ENCODE measurements around the gene JPH2.

Gene JPH2

GRCh38 chr20:44207126-44207723 lies 20.2 kb upstream of the JPH2 start:
- no peak for DNase-seq (ENCODE audit: extremely low read depth, low read depth)
- H3K4me3 ChIP-seq (replicated peaks; ENCODE audit: low read depth, low read length), result no peak overlapping the region
- TF ChIP-seq CTCF (IDR thresholded peaks at IDR 0.05; ENCODE audit: low read depth, low read length, missing control alignments), result no peak

GRCh38 chr20:44206132-44206531 lies 19.1 kb upstream of the JPH2 start:
- no peak overlapping the region for H3K4me3 ChIP-seq (replicated peaks; ENCODE audit: low read depth, low read length)
- TF ChIP-seq CTCF (IDR thresholded peaks at IDR 0.05; ENCODE audit: low read depth, low read length, missing control alignments), result no peak
- no peak for DNase-seq (ENCODE audit: extremely low read depth, low read depth)

- no peak for DNase-seq (ENCODE audit: extremely low read depth, low read depth)
- no peak overlapping the region for H3K4me3 ChIP-seq (replicated peaks; ENCODE audit: low read depth, low read length)
Observed at GRCh38 chr20:44204832-44205215, 17.8 kb upstream of the JPH2 start.

GRCh38 chr20:44204156-44204831 lies 17.3 kb upstream of the JPH2 start:
- H3K4me3 ChIP-seq (replicated peaks; ENCODE audit: low read depth, low read length), result no peak overlapping the region
- peak; percentile 83 for DNase-seq (ENCODE audit: extremely low read depth, low read depth)

More at GRCh38 chr20:44204832-44205215, 17.8 kb upstream of the JPH2 start:
- TF ChIP-seq CTCF (IDR thresholded peaks at IDR 0.05; ENCODE audit: low read depth, low read length, missing control alignments), result no peak

GRCh38 chr20:44203161-44203560 lies 16.2 kb upstream of the JPH2 start:
- no peak for TF ChIP-seq CTCF (IDR thresholded peaks at IDR 0.05; ENCODE audit: low read depth, low read length, missing control alignments)
- no peak for DNase-seq (ENCODE audit: extremely low read depth, low read depth)
- H3K4me3 ChIP-seq (replicated peaks; ENCODE audit: low read depth, low read length), result no peak overlapping the region

More at GRCh38 chr20:44204156-44204831, 17.3 kb upstream of the JPH2 start:
- TF ChIP-seq CTCF (IDR thresholded peaks at IDR 0.05; ENCODE audit: low read depth, low read length, missing control alignments), result no peak

GRCh38 chr20:44200983-44201382 lies 14.0 kb upstream of the JPH2 start:
- DNase-seq (ENCODE audit: extremely low read depth, low read depth), result no peak
- H3K4me3 ChIP-seq (replicated peaks; ENCODE audit: low read depth, low read length), result no peak overlapping the region
- no peak for TF ChIP-seq CTCF (IDR thresholded peaks at IDR 0.05; ENCODE audit: low read depth, low read length, missing control alignments)
